HCT116 (cell line): ENCODE data around the gene DYNLT3. TPM values are rescaled to one million over a fixed set of nuclear protein-coding genes. Genes with fewer than 3 reads are reported as not detected.

Experiments used
- ATAC-seq: fragments of 200-7000 bp; cut with Tn5 transposase; 2 replicates; pipeline ENCODE4 v1.9.1; 2020; ENCODE audit warnings: mild to moderate bottlenecking, moderate library complexity
- BruUV-seq: library from RNA; stranded (reverse); fragments of 400-500 nt; replicated peaks from 2 replicates; lab custom pipeline; 2021; lab: Mats Ljungman, UMichigan
- CTCF ChIA-PET: fragments of 300-600 bp; sonication (Branson Sonifier 250); formaldehyde crosslinking; loops from one replicate; lab custom pipeline; 2021; ENCODE audit warnings: antibody characterized with exemption; lab: Charles Lee
- POLR2A ChIA-PET: fragments of 300-600, 350-600 bp; sonication (Branson Sonifier 250); formaldehyde crosslinking; loops from one replicate; lab custom pipeline; 2021; ENCODE audit warnings: antibody characterized with exemption; lab: Charles Lee
- RAD21 ChIA-PET, 2 experiments: fragments of 300-600 bp; sonication (Branson Sonifier 250); formaldehyde crosslinking; loops; one replicate each; lab custom pipeline; 2023; ENCODE audit warnings: low total read pairs in 2 of 2; ENCODE audit not compliant: uncharacterized antibody in 2 of 2, unreplicated experiment in 2 of 2, low non-redundant PET in 1 of 2; lab: Charles Lee
- DNase-seq: peaks from one replicate; pipeline ENCODE4 v3.0.0-alpha.2; 2010; ENCODE audit warnings: low read depth, low spot score
- H2AFZ ChIP-seq: fragments of 200-600 bp; shearing (Covaris generic), sonication (generic); 2 replicates; pipeline ENCODE4 v1.6.1; 2017; ENCODE audit warnings: low read depth, mixed run types, mixed read lengths, antibody characterized with exemption, low read length; ENCODE audit not compliant: poor library complexity, severe bottlenecking
- H3K27ac ChIP-seq: 2 replicates; pipeline ENCODE4 v1.5.1; 2012; ENCODE audit warnings: low read depth, low read length
- H3K27me3 ChIP-seq: fragments of 200-600 bp; sonication (generic); 2 replicates; pipeline ENCODE4 v1.6.1; 2016; ENCODE audit warnings: mixed run types, low read length, mixed read lengths; ENCODE audit not compliant: insufficient read depth
- H3K36me3 ChIP-seq, 2 experiments: fragments of 200-500 bp in 1 of 2; fragments of 200-600 bp in 1 of 2; sonication (Bioruptor generic) in 1 of 2; sonication (generic) in 1 of 2; 2 replicates each; pipeline versions ENCODE4 v1.5.1 to v1.6.1; 2014 to 2016; ENCODE audit warnings: low read length in 2 of 2, inconsistent platforms in 1 of 2, mixed read lengths in 1 of 2, mixed run types in 1 of 2; ENCODE audit not compliant: insufficient read depth in 2 of 2, control insufficient read depth in 1 of 2
- H3K4me1 ChIP-seq, 2 experiments: fragments of 200-600 bp in 1 of 2; sonication (generic) in 1 of 2; 2 replicates each; pipeline versions ENCODE4 v1.5.1 to v1.6.1; 2012 to 2017; ENCODE audit warnings: low read length in 2 of 2, inconsistent platforms in 1 of 2, mild to moderate bottlenecking in 1 of 2, mixed read lengths in 1 of 2, mixed run types in 1 of 2, moderate library complexity in 1 of 2; ENCODE audit not compliant: insufficient read depth in 2 of 2, control insufficient read depth in 1 of 2
- H3K4me2 ChIP-seq: fragments of 200-600 bp; sonication (generic); 2 replicates; pipeline ENCODE4 v1.6.1; 2017; ENCODE audit warnings: mixed run types, low read length, mixed read lengths
- H3K4me3 ChIP-seq, 2 experiments: fragments of 200-600 bp in 1 of 2; sonication (generic) in 1 of 2; replicated peaks in 1 of 2; 2 replicates each; pipeline ENCODE4 v1.5.1; 2011 to 2016; ENCODE audit warnings: low read length in 2 of 2, control low read depth in 1 of 2, low read depth in 1 of 2, mild to moderate bottlenecking in 1 of 2, mixed read lengths in 1 of 2, mixed run types in 1 of 2
- H3K79me2 ChIP-seq: fragments of 200-600 bp; sonication (generic); 2 replicates; pipeline ENCODE4 v1.6.1; 2017; ENCODE audit warnings: mild to moderate bottlenecking, mixed run types, low read length, moderate library complexity, mixed read lengths; ENCODE audit not compliant: insufficient read depth
- H3K9ac ChIP-seq: fragments of 200-600 bp; sonication (generic); 2 replicates; pipeline ENCODE4 v1.6.1; 2016; ENCODE audit warnings: low read length, mixed read lengths
- H3K9me2 ChIP-seq: fragments of 200-600 bp; sonication (generic), shearing (Covaris generic); 2 replicates; pipeline ENCODE4 v1.6.1; 2017; ENCODE audit warnings: mixed run types, mild to moderate bottlenecking, moderate library complexity; ENCODE audit not compliant: insufficient read depth
- H3K9me3 ChIP-seq, 2 experiments: fragments of 200-500 bp in 1 of 2; fragments of 200-600 bp in 1 of 2; sonication (Bioruptor generic) in 1 of 2; sonication (generic) in 1 of 2; 2 replicates each; pipeline ENCODE4 v1.6.1; 2014 to 2017; ENCODE audit warnings: low read length in 2 of 2, mixed read lengths in 2 of 2, inconsistent platforms in 1 of 2, low read depth in 1 of 2, mild to moderate bottlenecking in 1 of 2, mixed run types in 1 of 2, moderate library complexity in 1 of 2; ENCODE audit not compliant: control insufficient read depth in 1 of 2, insufficient read depth in 1 of 2
- H4K20me1 ChIP-seq: fragments of 200-600 bp; sonication (generic), shearing (Covaris generic); 2 replicates; pipeline ENCODE4 v1.6.1; 2017; ENCODE audit warnings: mixed run types, mild to moderate bottlenecking, moderate library complexity; ENCODE audit not compliant: insufficient read depth
- ATF3 ChIP-seq: IDR thresholded peaks from 2 replicates; pipeline ENCODE4 v1.6.1; 2012
- CBX3 ChIP-seq: IDR thresholded peaks from 2 replicates; pipeline ENCODE4 v1.6.1; 2012; ENCODE audit warnings: low read depth
- CEBPB ChIP-seq: IDR thresholded peaks from 2 replicates; pipeline ENCODE4 v1.6.1; 2012; ENCODE audit warnings: low read depth
- ELF1 ChIP-seq: IDR thresholded peaks from 2 replicates; pipeline ENCODE4 v1.6.1; 2012; ENCODE audit warnings: low read depth, borderline replicate concordance
- EZH2 ChIP-seq: fragments of 200-600 bp; sonication (generic); IDR thresholded peaks from 2 replicates; pipeline ENCODE4 v1.6.1; 2017; ENCODE audit warnings: antibody characterized with exemption, mixed run types
- FOSL1 ChIP-seq: IDR thresholded peaks from 2 replicates; pipeline ENCODE4 v1.6.1; 2012; ENCODE audit warnings: low read depth
- JUND ChIP-seq: IDR thresholded peaks from 2 replicates; pipeline ENCODE4 v1.6.1; 2012
- POLR2A ChIP-seq: IDR thresholded peaks from 2 replicates; pipeline ENCODE4 v1.7.0; 2011; ENCODE audit warnings: borderline replicate concordance; ENCODE audit not compliant: insufficient read depth, insufficient read length; ENCODE audit errors: extremely low read depth
- POLR2AphosphoS5 ChIP-seq: IDR thresholded peaks from 2 replicates; pipeline ENCODE4 v1.6.1; 2011; ENCODE audit warnings: mild to moderate bottlenecking, low read depth, low read length, moderate library complexity
- SIN3A ChIP-seq: IDR thresholded peaks from 2 replicates; pipeline ENCODE4 v1.6.1; 2012; ENCODE audit warnings: low read depth
- TCF7L2 ChIP-seq: IDR thresholded peaks from 2 replicates; pipeline ENCODE4 v1.7.0; 2011; ENCODE audit warnings: borderline replicate concordance, inconsistent platforms; ENCODE audit not compliant: insufficient read depth, insufficient read length; ENCODE audit errors: extremely low read depth
- YY1 ChIP-seq: IDR thresholded peaks from 2 replicates; pipeline ENCODE4 v1.6.1; 2011; ENCODE audit warnings: low read length, low read depth, moderate library complexity, mild to moderate bottlenecking; ENCODE audit not compliant: insufficient replicate concordance; ENCODE audit errors: extremely low read depth
- ZNF274 ChIP-seq: fragments of 200-500 bp; sonication (Bioruptor generic); IDR thresholded peaks from 2 replicates; pipeline ENCODE4 v1.6.1; 2014; ENCODE audit warnings: mild to moderate bottlenecking, low read depth, low read length, inconsistent platforms
- intact Hi-C: fragments of 100-400 bp; cut with micrococcal nuclease; formaldehyde crosslinking; loops from 2 replicates; pipeline ENCODE4 v1.10.0; 2022
- total RNA-seq: library from RNA; stranded (reverse); gene quantifications from one replicate; pipeline ENCODE4 v1.2.1, GENCODE V29; 2021; ENCODE audit not compliant: unreplicated experiment
- TF ChIP-seq, protein P1 (sequence below): IDR thresholded peaks from 2 replicates; pipeline ENCODE4 v1.6.1; 2012

Gene DYNLT3
- total RNA-seq, 1 experiment from 2014 or later = 20.9 TPM

GRCh38 chrX:37867536-37868153 is 20.3 kb upstream of the DYNLT3 start:
- no peak for TF ChIP-seq JUND
- TF ChIP-seq CEBPB = no peak
- no peak for TF ChIP-seq CBX3
- TF ChIP-seq POLR2A = no peak
- TF ChIP-seq, protein P1, sequence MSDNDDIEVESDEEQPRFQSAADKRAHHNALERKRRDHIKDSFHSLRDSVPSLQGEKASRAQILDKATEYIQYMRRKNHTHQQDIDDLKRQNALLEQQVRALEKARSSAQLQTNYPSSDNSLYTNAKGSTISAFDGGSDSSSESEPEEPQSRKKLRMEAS = no peak
- TF ChIP-seq ELF1 = no peak
- TF ChIP-seq YY1 = no peak
- TF ChIP-seq ATF3 = no peak
- no peak for TF ChIP-seq POLR2AphosphoS5
- no peak for TF ChIP-seq ZNF274
- TF ChIP-seq SIN3A = no peak
- no peak for TF ChIP-seq TCF7L2
- TF ChIP-seq FOSL1 = no peak
- TF ChIP-seq EZH2 = no peak
- Histone ChIP-seq H3K27me3 (no peaks in the 10 kb centered on the region), H3K4me2 (no peak overlapping the region), H3K9me3 (no peaks in the 10 kb centered on the region), H3K79me2 (no peaks in the 10 kb centered on the region), H3K9me2 (no peaks in the 10 kb centered on the region), H3K4me1 (peaks cover 0 to 7% of the 10 kb centered on the region in 2 experiments; a peak in 2 of 4 replicates), H3K9ac (no peak overlapping the region), H3K36me3 (no peaks in the 10 kb centered on the region), H3K27ac (no peak overlapping the region), H4K20me1 (no peaks in the 10 kb centered on the region), H2AFZ (no peak overlapping the region), H3K4me3 (no peak overlapping the region)
- BruUV-seq = no TSS peak
- RAD21 ChIA-PET = no interaction called here
- intact Hi-C loops = no loop called here
- CTCF ChIA-PET = no interaction called here
- POLR2A ChIA-PET = no interaction called here
- ATAC-seq (no peak), DNase-seq (no peak)
